GM12864 (cell line): ENCODE data around the gene ERP27.

Experiments
- DNase-seq: peaks from one replicate; pipeline ENCODE4 v3.0.0-alpha.2; 2011; ENCODE audit warnings: low read depth
- H3K4me3 ChIP-seq: 2 replicates; pipeline ENCODE4 v1.5.1; 2011; ENCODE audit warnings: mild to moderate bottlenecking, low read depth, low read length, control low read depth
- CTCF ChIP-seq: IDR thresholded peaks from 2 replicates; pipeline ENCODE4 v1.5.1; 2011; ENCODE audit warnings: low read depth, mild to moderate bottlenecking, moderate library complexity, low read length, control low read depth, inconsistent platforms; ENCODE audit errors: missing control alignments

Gene ERP27

GRCh38 chr12:14910090-14910915, 28.0 kb downstream of the ERP27 start:
- TF ChIP-seq CTCF = no peak
- H3K4me3 ChIP-seq = no peak overlapping the region
- no peak for DNase-seq

GRCh38 chr12:14907953-14908352, 30.4 kb downstream of the ERP27 start:
- DNase-seq = no peak
- no peak overlapping the region for H3K4me3 ChIP-seq
- no peak for TF ChIP-seq CTCF

GRCh38 chr12:14906114-14906513, 32.2 kb downstream of the ERP27 start:
- no peak overlapping the region for H3K4me3 ChIP-seq
- DNase-seq = no peak
- no peak for TF ChIP-seq CTCF

GRCh38 chr12:14905269-14906004, 32.9 kb downstream of the ERP27 start:
- TF ChIP-seq CTCF = no peak
- DNase-seq = no peak
- H3K4me3 ChIP-seq = no peak overlapping the region

GRCh38 chr12:14904854-14905253, 33.5 kb downstream of the ERP27 start:
- H3K4me3 ChIP-seq = no peak overlapping the region
- TF ChIP-seq CTCF = no peak
- DNase-seq = no peak

GRCh38 chr12:14903386-14904098, 34.8 kb downstream of the ERP27 start:
- TF ChIP-seq CTCF = no peak
- DNase-seq = no peak
- H3K4me3 ChIP-seq = no peak overlapping the region
